SK-N-SH treated with all-trans-retinoic acid at 6 μM for 48 hours (cell line): ENCODE measurements around the gene ADGRE2.
"Not testable (repeated sequence)": the region's sequence is repeated elsewhere in the genome, so short reads cannot be mapped to it uniquely, and the experiment has no call there.

Experiments
- ARNTL ChIP-seq: fragments of 450-650 bp; formaldehyde crosslinking; IDR thresholded peaks from 2 replicates; pipeline ENCODE4 v1.5.0; 2020; ENCODE audit warnings: low read depth, mild to moderate bottlenecking, moderate library complexity, borderline replicate concordance
- GLIS3 ChIP-seq: fragments of 250-450 bp; sonication (Bioruptor Pico); IDR thresholded peaks from 2 replicates; pipeline ENCODE4 v1.5.0; 2020; ENCODE audit warnings: mild to moderate bottlenecking, moderate library complexity
- OSR1 ChIP-seq: fragments of 250-450 bp; sonication (Bioruptor Pico); IDR thresholded peaks from 2 replicates; pipeline ENCODE4 v1.8.0; 2022; ENCODE audit warnings: moderate library complexity, mild to moderate bottlenecking, inconsistent platforms
- PPARA ChIP-seq: fragments of 250-450 bp; sonication (Bioruptor Pico); IDR thresholded peaks from 2 replicates; pipeline ENCODE4 v1.5.0; 2020; ENCODE audit warnings: mild to moderate bottlenecking, borderline replicate concordance
- TCF4 ChIP-seq: fragments of 250-450 bp; sonication (Bioruptor Pico); IDR thresholded peaks from 2 replicates; pipeline ENCODE4 v1.8.0; 2021; ENCODE audit warnings: mild to moderate bottlenecking, moderate library complexity, borderline replicate concordance
- ZNF565 ChIP-seq: fragments of 450-650 bp; formaldehyde crosslinking; conservative IDR thresholded peaks from 2 replicates; pipeline ENCODE4 v1.5.0; 2020; ENCODE audit warnings: low read depth, mild to moderate bottlenecking, moderate library complexity
- TF ChIP-seq, protein P1 (sequence below): fragments of 250-450 bp; sonication (Bioruptor Pico); IDR thresholded peaks from 2 replicates; pipeline ENCODE4 v1.8.0; 2020; ENCODE audit warnings: mild to moderate bottlenecking, moderate library complexity, borderline replicate concordance
- TF ChIP-seq, protein P2 (sequence below): fragments of 250-450 bp; sonication (Bioruptor Pico); IDR thresholded peaks from 2 replicates; pipeline ENCODE4 v1.5.1; 2021; ENCODE audit warnings: mild to moderate bottlenecking, moderate library complexity

GRCh38 chr19:14783410-14783998 is 5.1 kb upstream of the ADGRE2 start:
- TF ChIP-seq ARNTL, OSR1, GLIS3, ZNF565, PPARA, TCF4 (CRISPR knock-in tag): not testable (repeated sequence)
- TF ChIP-seq, protein P1, sequence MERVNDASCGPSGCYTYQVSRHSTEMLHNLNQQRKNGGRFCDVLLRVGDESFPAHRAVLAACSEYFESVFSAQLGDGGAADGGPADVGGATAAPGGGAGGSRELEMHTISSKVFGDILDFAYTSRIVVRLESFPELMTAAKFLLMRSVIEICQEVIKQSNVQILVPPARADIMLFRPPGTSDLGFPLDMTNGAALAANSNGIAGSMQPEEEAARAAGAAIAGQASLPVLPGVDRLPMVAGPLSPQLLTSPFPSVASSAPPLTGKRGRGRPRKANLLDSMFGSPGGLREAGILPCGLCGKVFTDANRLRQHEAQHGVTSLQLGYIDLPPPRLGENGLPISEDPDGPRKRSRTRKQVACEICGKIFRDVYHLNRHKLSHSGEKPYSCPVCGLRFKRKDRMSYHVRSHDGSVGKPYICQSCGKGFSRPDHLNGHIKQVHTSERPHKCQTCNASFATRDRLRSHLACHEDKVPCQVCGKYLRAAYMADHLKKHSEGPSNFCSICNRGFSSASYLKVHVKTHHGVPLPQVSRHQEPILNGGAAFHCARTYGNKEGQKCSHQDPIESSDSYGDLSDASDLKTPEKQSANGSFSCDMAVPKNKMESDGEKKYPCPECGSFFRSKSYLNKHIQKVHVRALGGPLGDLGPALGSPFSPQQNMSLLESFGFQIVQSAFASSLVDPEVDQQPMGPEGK (CRISPR knock-in tag) = not testable (repeated sequence)
- TF ChIP-seq, protein P2, sequence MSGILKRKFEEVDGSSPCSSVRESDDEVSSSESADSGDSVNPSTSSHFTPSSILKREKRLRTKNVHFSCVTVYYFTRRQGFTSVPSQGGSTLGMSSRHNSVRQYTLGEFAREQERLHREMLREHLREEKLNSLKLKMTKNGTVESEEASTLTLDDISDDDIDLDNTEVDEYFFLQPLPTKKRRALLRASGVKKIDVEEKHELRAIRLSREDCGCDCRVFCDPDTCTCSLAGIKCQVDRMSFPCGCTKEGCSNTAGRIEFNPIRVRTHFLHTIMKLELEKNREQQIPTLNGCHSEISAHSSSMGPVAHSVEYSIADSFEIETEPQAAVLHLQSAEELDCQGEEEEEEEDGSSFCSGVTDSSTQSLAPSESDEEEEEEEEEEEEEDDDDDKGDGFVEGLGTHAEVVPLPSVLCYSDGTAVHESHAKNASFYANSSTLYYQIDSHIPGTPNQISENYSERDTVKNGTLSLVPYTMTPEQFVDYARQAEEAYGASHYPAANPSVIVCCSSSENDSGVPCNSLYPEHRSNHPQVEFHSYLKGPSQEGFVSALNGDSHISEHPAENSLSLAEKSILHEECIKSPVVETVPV (CRISPR knock-in tag) = not testable (repeated sequence)
